Activated T-helper 2 cell treated with anti-CD3 and anti-CD28 coated beads, Interferon-gamma antibody, Interleukin-2, Interleukin-4, amounts not matched to agents 10 μg/mL and 5 μg/mL and 100 μg/mL, durations not matched to agents 14 hours and 24 hours and 36 hours (primary cell): ENCODE results near the gene UBE2L3. TPM values are rescaled to one million over a fixed set of nuclear protein-coding genes. Genes with fewer than 3 reads are reported as not detected.
"Not testable (repeated sequence)": the region's sequence is repeated elsewhere in the genome, so short reads cannot be mapped to it uniquely, and the experiment has no call there.

ENCODE experiments used
- DNase-seq: peaks from one replicate; pipeline ENCODE4 v3.0.0; 2021; ENCODE audit warnings: low spot score
- H3K27ac Mint-ChIP-seq: one replicate; pipeline ENCODE4 v1.8.0; 2021; ENCODE audit warnings: mixed read lengths
- H3K27me3 Mint-ChIP-seq: one replicate; pipeline ENCODE4 v1.8.0; 2021; ENCODE audit warnings: low read depth, mixed read lengths
- H3K36me3 Mint-ChIP-seq: one replicate; pipeline ENCODE4 v1.8.0; 2021; ENCODE audit warnings: low read depth, mixed read lengths
- H3K4me1 Mint-ChIP-seq: one replicate; pipeline ENCODE4 v1.8.0; 2021; ENCODE audit warnings: low read depth, mixed read lengths
- H3K4me3 Mint-ChIP-seq: one replicate; pipeline ENCODE4 v1.8.0; 2021; ENCODE audit warnings: low read depth, mild to moderate bottlenecking, moderate library complexity, mixed read lengths
- H3K9me3 Mint-ChIP-seq: one replicate; pipeline ENCODE4 v1.8.0; 2021; ENCODE audit warnings: mixed read lengths
- intact Hi-C: fragments of 100-400 bp; cut with micrococcal nuclease; formaldehyde crosslinking; loops from one replicate; pipeline ENCODE4 v1.15.1; 2023
- total RNA-seq: library from RNA; stranded (reverse); gene quantifications from 2 replicates; pipeline ENCODE4 v1.2.3, GENCODE V29; 2022

The UBE2L3 gene
- total RNA-seq, 1 donor from 2014 or later, result 65.5 TPM

GRCh38 chr22:21641417-21641788 lies 73.9 kb downstream of the UBE2L3 start:
- intact Hi-C loops, result no loop called here

GRCh38 chr22:21641789-21642583 lies 74.5 kb downstream of the UBE2L3 start, which contains the start of gene SDF2L1:
Gene SDF2L1 (plus strand): TSS chr22:21642302. CDS start chr22:21642337, 35 bp downstream.
- intact Hi-C loops, result loop anchor here (1.0 to 2.0 kb wide), 4 partner anchors 10 to 71 kb away; partner anchors contain the start of gene YDJC
- Mint-ChIP-seq H3K9me3 (no peaks in the 10 kb centered on the region), H3K27me3 (peaks cover 1% of the 10 kb centered on the region), H3K4me1 (peaks cover 24% of the 10 kb centered on the region), H3K27ac (peak within 1 kb of the TSS; percentile 90), H3K4me3 (peak within 1 kb of the TSS; percentile 85), H3K36me3 (peaks cover 28% of the 10 kb centered on the region)
- DNase-seq, result peak; percentile 98

More at GRCh38 chr22:21641417-21641788, 73.9 kb downstream of the UBE2L3 start:
- Mint-ChIP-seq H3K9me3 (no peaks in the 10 kb centered on the region), H3K4me3 (peak overlapping the region; percentile 85), H3K36me3 (peaks cover 23% of the 10 kb centered on the region), H3K27ac (peak overlapping the region; percentile 90), H3K4me1 (peaks cover 20% of the 10 kb centered on the region), H3K27me3 (peaks cover 1% of the 10 kb centered on the region)
- no peak for DNase-seq

- H3K27me3 Mint-ChIP-seq, result peaks cover 1% of the 10 kb centered on the region
- no peaks in the 10 kb centered on the region for H3K9me3 Mint-ChIP-seq
- peaks cover 24% of the 10 kb centered on the region for H3K4me1 Mint-ChIP-seq
- intact Hi-C loops, result loop anchor here (1.0 to 2.0 kb wide), 4 partner anchors 9 to 72 kb away; partner anchors contain the start of gene YDJC
- peaks cover 28% of the 10 kb centered on the region for H3K36me3 Mint-ChIP-seq
- peak; percentile 48 for DNase-seq
- H3K27ac Mint-ChIP-seq, result peak overlapping the region; percentile 90
- H3K4me3 Mint-ChIP-seq, result peak overlapping the region; percentile 85
These were observed 75.3 kb downstream of the UBE2L3 start for GRCh38 chr22:21642584-21643448.

GRCh38 chr22:21643533-21644357 lies 76.2 kb downstream of the UBE2L3 start:
- Mint-ChIP-seq H3K4me1 (peaks cover 24% of the 10 kb centered on the region), H3K9me3 (no peaks in the 10 kb centered on the region), H3K36me3 (peaks cover 30% of the 10 kb centered on the region), H3K4me3 (peak overlapping the region; percentile 85), H3K27ac (peak overlapping the region; percentile 68), H3K27me3 (peaks cover 1% of the 10 kb centered on the region)
- intact Hi-C loops, result loop anchor here (2.0 kb wide), 1 partner anchor 73 kb away; no protein-coding TSS in a partner anchor
- no peak for DNase-seq

GRCh38 chr22:21645513-21645912 lies 78.0 kb downstream of the UBE2L3 start:
- intact Hi-C loops, H3K27me3 Mint-ChIP-seq, H3K4me3 Mint-ChIP-seq: not testable (repeated sequence)

GRCh38 chr22:21646608-21647590 lies 79.4 kb downstream of the UBE2L3 start:
- H3K27ac Mint-ChIP-seq, result no peak overlapping the region

More at GRCh38 chr22:21645513-21645912, 78.0 kb downstream of the UBE2L3 start:
- H3K27ac Mint-ChIP-seq, H3K9me3 Mint-ChIP-seq, DNase-seq: not testable (repeated sequence)
- Mint-ChIP-seq H3K4me1 (peaks cover 29% of the 10 kb centered on the region), H3K36me3 (peaks cover 42% of the 10 kb centered on the region)

GRCh38 chr22:21650280-21650679 lies 82.8 kb downstream of the UBE2L3 start:
- no peak for DNase-seq
- intact Hi-C loops, result loop anchor here (5.0 kb wide), 1 partner anchor 63 kb away; no protein-coding TSS in a partner anchor
- peaks cover 35% of the 10 kb centered on the region for H3K36me3 Mint-ChIP-seq
- peak overlapping the region; percentile 91 for H3K4me3 Mint-ChIP-seq
- H3K9me3 Mint-ChIP-seq, result no peaks in the 10 kb centered on the region
- H3K27me3 Mint-ChIP-seq, result no peaks in the 10 kb centered on the region
- H3K27ac Mint-ChIP-seq, result no peak overlapping the region
- peaks cover 17% of the 10 kb centered on the region for H3K4me1 Mint-ChIP-seq

More at GRCh38 chr22:21646608-21647590, 79.4 kb downstream of the UBE2L3 start:
- no peak overlapping the region for H3K4me3 Mint-ChIP-seq
- no peaks in the 10 kb centered on the region for H3K27me3 Mint-ChIP-seq
- intact Hi-C loops, result no loop called here
- no peaks in the 10 kb centered on the region for H3K9me3 Mint-ChIP-seq
- H3K36me3 Mint-ChIP-seq, result peaks cover 46% of the 10 kb centered on the region
- peaks cover 24% of the 10 kb centered on the region for H3K4me1 Mint-ChIP-seq
- DNase-seq, result peak; percentile 70

GRCh38 chr22:21650823-21651520 lies 83.5 kb downstream of the UBE2L3 start:
- no peak for DNase-seq
- no peaks in the 10 kb centered on the region for H3K9me3 Mint-ChIP-seq
- peaks cover 17% of the 10 kb centered on the region for H3K4me1 Mint-ChIP-seq
- peak overlapping the region; percentile 89 for H3K27ac Mint-ChIP-seq
- no peaks in the 10 kb centered on the region for H3K27me3 Mint-ChIP-seq
- intact Hi-C loops, result loop anchor here (5.0 kb wide), 1 partner anchor 64 kb away; no protein-coding TSS in a partner anchor
- H3K4me3 Mint-ChIP-seq, result peak overlapping the region; percentile 91
- peaks cover 30% of the 10 kb centered on the region for H3K36me3 Mint-ChIP-seq

- H3K27ac Mint-ChIP-seq, result peak overlapping the region; percentile 89
- peak overlapping the region; percentile 91 for H3K4me3 Mint-ChIP-seq
- H3K36me3 Mint-ChIP-seq, result peaks cover 26% of the 10 kb centered on the region
- intact Hi-C loops, result loop anchor here (1.0 to 5.0 kb wide), 3 partner anchors 9 to 64 kb away; partner anchors contain the start of genes PPIL2 and SDF2L1
- no peak for DNase-seq
- H3K4me1 Mint-ChIP-seq, result peaks cover 20% of the 10 kb centered on the region
- H3K9me3 Mint-ChIP-seq, result no peaks in the 10 kb centered on the region
- H3K27me3 Mint-ChIP-seq, result no peaks in the 10 kb centered on the region
These were observed 84.1 kb downstream of the UBE2L3 start for GRCh38 chr22:21651521-21652009.

- no peaks in the 10 kb centered on the region for H3K27me3 Mint-ChIP-seq
- peak overlapping the region; percentile 89 for H3K27ac Mint-ChIP-seq
- peaks cover 26% of the 10 kb centered on the region for H3K36me3 Mint-ChIP-seq
- intact Hi-C loops, result loop anchor here (1.0 to 5.0 kb wide), 3 partner anchors 10 to 65 kb away; partner anchors contain the start of genes PPIL2 and SDF2L1
- H3K4me3 Mint-ChIP-seq, result peak overlapping the region; percentile 91
- H3K4me1 Mint-ChIP-seq, result peaks cover 23% of the 10 kb centered on the region
- DNase-seq, result peak; percentile 88
- no peaks in the 10 kb centered on the region for H3K9me3 Mint-ChIP-seq
These were observed 84.6 kb downstream of the UBE2L3 start for GRCh38 chr22:21652010-21652546.
